ENCODE measurements around the gene CPNE2. TPM values are rescaled to one million over a fixed set of nuclear protein-coding genes. Genes with fewer than 3 reads are reported as not detected.
A peak's percentile ranks its signal among the peaks of the same experiment; 100 is the strongest.

CPNE2 gene
- total RNA-seq, 1 donor from 2014 or later: 145 TPM

- Mint-ChIP-seq H3K9me3 (ENCODE audit: unreplicated experiment) (no peaks in the 10 kb centered on the region), H3K36me3 (ENCODE audit: low read depth, unreplicated experiment) (peaks cover 6% of the 10 kb centered on the region), H3K27ac (ENCODE audit: unreplicated experiment) (peak overlapping the region; percentile 89), H3K27me3 (ENCODE audit: unreplicated experiment) (peaks cover 15% of the 10 kb centered on the region), H3K4me3 (ENCODE audit: unreplicated experiment) (peak overlapping the region; percentile 100), H3K4me1 (ENCODE audit: unreplicated experiment) (peaks cover 25% of the 10 kb centered on the region)
- TF ChIP-seq, protein P1, sequence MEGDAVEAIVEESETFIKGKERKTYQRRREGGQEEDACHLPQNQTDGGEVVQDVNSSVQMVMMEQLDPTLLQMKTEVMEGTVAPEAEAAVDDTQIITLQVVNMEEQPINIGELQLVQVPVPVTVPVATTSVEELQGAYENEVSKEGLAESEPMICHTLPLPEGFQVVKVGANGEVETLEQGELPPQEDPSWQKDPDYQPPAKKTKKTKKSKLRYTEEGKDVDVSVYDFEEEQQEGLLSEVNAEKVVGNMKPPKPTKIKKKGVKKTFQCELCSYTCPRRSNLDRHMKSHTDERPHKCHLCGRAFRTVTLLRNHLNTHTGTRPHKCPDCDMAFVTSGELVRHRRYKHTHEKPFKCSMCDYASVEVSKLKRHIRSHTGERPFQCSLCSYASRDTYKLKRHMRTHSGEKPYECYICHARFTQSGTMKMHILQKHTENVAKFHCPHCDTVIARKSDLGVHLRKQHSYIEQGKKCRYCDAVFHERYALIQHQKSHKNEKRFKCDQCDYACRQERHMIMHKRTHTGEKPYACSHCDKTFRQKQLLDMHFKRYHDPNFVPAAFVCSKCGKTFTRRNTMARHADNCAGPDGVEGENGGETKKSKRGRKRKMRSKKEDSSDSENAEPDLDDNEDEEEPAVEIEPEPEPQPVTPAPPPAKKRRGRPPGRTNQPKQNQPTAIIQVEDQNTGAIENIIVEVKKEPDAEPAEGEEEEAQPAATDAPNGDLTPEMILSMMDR (IDR thresholded peaks at IDR 0.05; ENCODE audit: unreplicated experiment): no peak
- DNase-seq (ENCODE audit: low spot score): no peak
Observed at GRCh38 chr16:57184113-57184512, 91.7 kb downstream of the CPNE2 start.

- Mint-ChIP-seq H3K27me3 (ENCODE audit: unreplicated experiment) (peaks cover 15% of the 10 kb centered on the region), H3K4me3 (ENCODE audit: unreplicated experiment) (peak overlapping the region; percentile 100), H3K36me3 (ENCODE audit: low read depth, unreplicated experiment) (peaks cover 6% of the 10 kb centered on the region), H3K4me1 (ENCODE audit: unreplicated experiment) (peaks cover 28% of the 10 kb centered on the region), H3K9me3 (ENCODE audit: unreplicated experiment) (no peaks in the 10 kb centered on the region), H3K27ac (ENCODE audit: unreplicated experiment) (peak overlapping the region; percentile 99)
- DNase-seq (ENCODE audit: low spot score): no peak
- TF ChIP-seq, protein P1 (IDR thresholded peaks at IDR 0.05; ENCODE audit: unreplicated experiment): no peak
Observed at GRCh38 chr16:57184887-57185445, 92.6 kb downstream of the CPNE2 start.

DNA sequence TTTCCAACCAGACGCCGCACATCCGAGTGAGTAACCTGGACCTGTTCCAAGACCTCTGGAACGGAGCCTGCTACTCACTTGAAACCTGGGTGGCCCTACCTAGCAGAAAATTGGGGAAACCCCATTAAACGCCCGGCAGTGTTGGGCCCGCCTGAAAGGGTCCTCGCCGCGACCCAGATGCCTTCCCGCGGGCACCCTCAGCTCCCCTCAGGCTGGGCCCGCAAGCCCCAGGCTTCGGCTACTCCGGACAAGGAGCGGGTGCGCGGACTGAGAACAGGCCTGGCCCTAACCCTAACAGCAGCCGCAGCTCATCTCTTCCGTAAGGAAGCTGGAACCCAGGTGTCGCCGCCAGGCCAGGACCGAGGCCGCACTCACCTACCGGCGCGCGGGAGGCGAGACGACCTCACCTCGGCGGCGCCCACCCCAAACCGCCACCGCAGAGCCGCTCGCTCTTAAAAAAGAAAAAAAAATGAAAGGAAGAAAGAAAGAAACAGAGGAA lies 93.1 kb downstream of the CPNE2 start:
- Mint-ChIP-seq H3K9me3 (ENCODE audit: unreplicated experiment) (no peaks in the 10 kb centered on the region), H3K36me3 (ENCODE audit: low read depth, unreplicated experiment) (peaks cover 6% of the 10 kb centered on the region), H3K4me1 (ENCODE audit: unreplicated experiment) (peaks cover 28% of the 10 kb centered on the region), H3K27me3 (ENCODE audit: unreplicated experiment) (peaks cover 15% of the 10 kb centered on the region), H3K4me3 (ENCODE audit: unreplicated experiment) (peak overlapping the region; percentile 100), H3K27ac (ENCODE audit: unreplicated experiment) (peak overlapping the region; percentile 99)
- TF ChIP-seq, protein P1 (IDR thresholded peaks at IDR 0.05; ENCODE audit: unreplicated experiment): no peak
- DNase-seq (ENCODE audit: low spot score): peak; percentile 28

DNA sequence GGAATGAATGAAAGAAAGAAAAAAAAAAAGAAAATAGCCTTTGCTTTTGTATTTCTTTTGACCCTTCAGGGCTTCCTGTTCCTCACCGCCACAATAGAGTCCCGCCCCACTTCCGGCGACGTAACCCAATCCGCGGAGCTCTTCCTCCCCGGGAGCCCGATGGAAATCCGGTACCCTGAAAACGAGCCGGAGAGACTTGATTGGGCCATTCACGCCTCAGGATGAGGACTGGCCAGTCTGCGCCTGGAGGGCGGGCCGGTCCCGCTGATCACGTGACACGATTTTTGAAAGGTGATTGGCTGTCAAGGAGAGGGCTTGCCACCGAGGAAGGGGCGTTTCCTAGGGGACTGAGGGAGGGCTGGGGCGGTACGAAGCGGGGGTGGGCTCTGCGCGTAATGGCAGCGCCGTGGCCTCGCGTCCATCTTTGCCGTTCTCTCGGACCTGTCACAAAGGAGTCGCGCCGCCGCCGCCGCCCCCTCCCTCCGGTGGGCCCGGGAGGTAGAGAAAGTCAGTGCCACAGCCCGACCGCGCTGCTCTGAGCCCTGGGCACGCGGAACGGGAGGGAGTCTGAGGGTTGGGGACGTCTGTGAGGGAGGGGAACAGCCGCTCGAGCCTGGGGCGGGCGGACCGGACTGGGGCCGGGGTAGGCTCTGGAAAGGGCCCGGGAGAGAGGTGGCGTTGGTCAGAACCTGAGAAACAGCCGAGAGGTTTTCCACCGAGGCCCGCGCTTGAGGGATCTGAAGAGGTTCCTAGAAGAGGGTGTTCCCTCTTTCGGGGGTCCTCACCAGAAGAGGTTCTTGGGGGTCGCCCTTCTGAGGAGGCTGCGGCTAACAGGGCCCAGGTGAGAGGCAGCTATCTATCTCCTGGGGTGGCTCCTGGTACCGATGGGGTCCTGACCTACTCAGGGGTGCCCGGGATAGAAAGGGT lies 93.8 kb downstream of the CPNE2 start, which contains the start of the genes PSME3IP1 and RSPRY1:
TSS of gene PSME3IP1 (minus strand) at position 95 of the 927 bp plus-strand sequence. CDS start 12,185 bp downstream, outside the sequence.
TSS of gene RSPRY1 (plus strand) at position 385 of the 927 bp plus-strand sequence. CDS start 18,330 bp downstream, outside the sequence.
- Mint-ChIP-seq H3K4me3 (ENCODE audit: unreplicated experiment) (peak within 1 kb of the TSS; percentile 100), H3K27ac (ENCODE audit: unreplicated experiment) (peak within 1 kb of the TSS; percentile 99), H3K9me3 (ENCODE audit: unreplicated experiment) (no peaks in the 10 kb centered on the region), H3K36me3 (ENCODE audit: low read depth, unreplicated experiment) (peaks cover 6% of the 10 kb centered on the region), H3K4me1 (ENCODE audit: unreplicated experiment) (peaks cover 32% of the 10 kb centered on the region), H3K27me3 (ENCODE audit: unreplicated experiment) (peaks cover 15% of the 10 kb centered on the region)
- DNase-seq (ENCODE audit: low spot score): peak; percentile 98
- TF ChIP-seq, protein P1 (IDR thresholded peaks at IDR 0.05; ENCODE audit: unreplicated experiment): no peak
